Ectodermal cell (in vitro differentiated cells): Measurements from ENCODE around the gene TNS4.

Source experiments
- H3K27ac ChIP-seq: 2 replicates; pipeline ENCODE4 v1.7.0; 2013; ENCODE audit warnings: mild to moderate bottlenecking, low read depth, low read length; ENCODE audit not compliant: insufficient read depth, poor library complexity, severe bottlenecking
- H3K27me3 ChIP-seq: 2 replicates; pipeline ENCODE4 v1.7.0; 2013; ENCODE audit warnings: mild to moderate bottlenecking, low read length; ENCODE audit not compliant: insufficient read depth, control insufficient read depth, poor library complexity, severe bottlenecking
- H3K36me3 ChIP-seq: one replicate; pipeline ENCODE4 v1.7.0; 2013; ENCODE audit warnings: low read length; ENCODE audit not compliant: control insufficient read depth, insufficient read depth
- H3K4me1 ChIP-seq: one replicate; pipeline ENCODE4 v1.7.0; 2013; ENCODE audit warnings: low read length; ENCODE audit not compliant: control insufficient read depth, insufficient read depth
- H3K4me3 ChIP-seq: 2 replicates; pipeline ENCODE4 v1.7.0; 2013; ENCODE audit warnings: low read depth, low read length, control low read depth; ENCODE audit not compliant: insufficient read depth
- H3K9me3 ChIP-seq: 2 replicates; pipeline ENCODE4 v1.7.0; 2013; ENCODE audit warnings: mild to moderate bottlenecking, low read length, moderate library complexity; ENCODE audit not compliant: control insufficient read depth
- WGBS, 2 experiments: methylation state at CpG; one replicate each; pipeline ENCODE4 v1.1.7; 2013; ENCODE audit warnings: missing lambda C conversion rate in 2 of 2; 5-methylcytosine and 5-hydroxymethylcytosine counted together

Gene TNS4

DNA sequence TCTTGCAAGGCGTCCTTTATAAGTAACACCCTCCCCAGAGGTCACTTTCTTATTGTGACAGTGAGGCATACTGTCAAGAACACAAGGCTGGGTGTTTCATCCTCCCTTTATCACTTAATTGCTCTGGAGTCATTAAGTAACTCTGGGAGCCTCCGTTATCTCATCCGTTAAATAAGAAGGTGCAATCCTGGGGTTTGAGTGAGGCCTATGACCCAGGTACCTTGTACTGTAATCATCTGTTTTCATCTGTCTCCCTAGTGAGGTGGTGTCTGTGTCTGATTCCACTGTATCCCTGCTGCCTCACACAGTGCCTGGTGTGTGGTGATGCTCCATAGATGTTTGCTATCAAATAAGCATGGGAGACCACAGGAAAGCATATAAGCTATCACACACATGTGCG lies 17.7 kb downstream of the TNS4 start:
- 90 to 93% methylated on average over 4 of the region's 4 CpGs for WGBS, 2 experiments

DNA sequence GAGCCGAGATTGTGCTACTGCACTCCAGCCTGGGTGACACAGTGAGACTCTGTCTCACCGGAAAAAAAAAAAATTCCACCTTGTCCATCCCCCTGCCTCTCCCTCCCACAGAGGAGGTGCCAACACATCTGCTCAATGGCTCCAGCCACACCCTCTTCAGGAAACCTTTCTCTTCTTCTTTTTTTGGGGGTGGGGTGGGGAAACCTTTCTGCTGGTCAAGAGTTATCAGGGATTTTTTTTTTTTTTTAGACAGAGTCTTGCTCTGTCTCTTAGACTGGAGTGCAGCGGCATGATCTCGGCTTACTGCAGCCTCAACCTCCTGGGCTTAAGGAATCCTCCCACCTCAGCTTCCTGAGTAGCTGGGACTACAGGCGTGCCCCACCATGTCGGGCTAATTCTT lies 18.7 kb downstream of the TNS4 start:
- Histone ChIP-seq H3K4me3 (no peak overlapping the region), H3K4me1 (peaks cover 7% of the 10 kb centered on the region), H3K27ac (no peak overlapping the region), H3K36me3 (no peaks in the 10 kb centered on the region), H3K9me3 (no peaks in the 10 kb centered on the region), H3K27me3 (no peaks in the 10 kb centered on the region)
- 88 to 90% methylated on average over 6 of the region's 6 CpGs for WGBS, 2 experiments

More for the DNA sequence above, 17.7 kb downstream of the TNS4 start:
- H3K9me3 ChIP-seq, result no peaks in the 10 kb centered on the region
- no peaks in the 10 kb centered on the region for H3K36me3 ChIP-seq
- H3K27me3 ChIP-seq, result no peaks in the 10 kb centered on the region
- no peak overlapping the region for H3K4me3 ChIP-seq
- no peak overlapping the region for H3K27ac ChIP-seq
- peaks cover 7% of the 10 kb centered on the region for H3K4me1 ChIP-seq

DNA sequence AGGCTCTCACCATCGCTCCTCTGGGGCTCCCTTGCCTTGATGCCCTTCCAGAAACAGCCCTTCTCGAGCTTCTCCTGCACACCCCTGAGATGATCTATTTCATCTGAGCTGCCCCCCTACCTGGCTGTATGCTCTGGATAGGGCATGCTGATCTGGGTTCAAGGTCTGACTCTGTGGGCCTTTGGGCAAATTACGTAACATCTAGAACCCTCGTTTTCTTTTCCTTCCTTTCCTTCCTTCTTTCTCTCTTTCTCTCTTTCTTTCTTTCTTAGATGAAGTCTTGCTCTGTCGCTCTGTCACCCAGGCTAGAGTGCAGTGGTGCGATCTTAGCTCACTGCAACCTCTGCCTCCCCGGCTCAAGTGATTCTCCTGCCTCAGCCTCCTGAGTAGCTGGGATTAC lies 20.3 kb downstream of the TNS4 start:
- Histone ChIP-seq H3K4me1 (peaks cover 3% of the 10 kb centered on the region), H3K36me3 (no peaks in the 10 kb centered on the region), H3K27ac (no peak overlapping the region), H3K4me3 (no peak overlapping the region), H3K27me3 (no peaks in the 10 kb centered on the region), H3K9me3 (no peaks in the 10 kb centered on the region)
- WGBS, 2 experiments, result 73 to 82% methylated on average over 7 of the region's 7 CpGs

DNA sequence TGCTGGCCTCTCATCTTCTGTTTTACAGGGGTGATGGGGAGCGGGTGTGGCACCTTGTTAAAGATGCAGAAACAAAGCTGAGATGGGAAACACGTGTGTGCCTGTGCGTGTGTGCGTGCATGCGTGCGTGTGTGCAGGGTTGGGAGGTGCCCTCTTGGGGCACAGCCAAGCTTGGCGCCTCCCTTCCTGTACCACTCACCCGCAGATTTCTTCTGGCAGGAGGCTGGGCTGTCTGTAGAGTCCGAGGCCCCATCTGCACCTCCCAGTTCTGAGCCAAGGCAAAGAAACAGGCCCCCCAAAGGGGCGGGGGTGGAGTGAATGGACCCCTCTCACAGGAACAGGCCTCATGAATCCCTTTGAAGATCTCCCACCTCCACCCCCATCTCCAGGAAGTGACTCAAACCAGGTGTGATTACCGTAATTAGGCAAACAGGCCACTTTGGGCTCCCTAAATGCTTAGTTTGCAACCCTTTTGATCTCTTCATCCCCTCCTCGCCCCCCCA lies 20.9 kb downstream of the TNS4 start:
- Histone ChIP-seq H3K4me3 (no peak overlapping the region), H3K27ac (no peak overlapping the region), H3K9me3 (no peaks in the 10 kb centered on the region), H3K36me3 (no peaks in the 10 kb centered on the region), H3K4me1 (no peaks in the 10 kb centered on the region), H3K27me3 (no peaks in the 10 kb centered on the region)
- 74 to 78% methylated on average over 12 of the region's 12 CpGs for WGBS, 2 experiments

DNA sequence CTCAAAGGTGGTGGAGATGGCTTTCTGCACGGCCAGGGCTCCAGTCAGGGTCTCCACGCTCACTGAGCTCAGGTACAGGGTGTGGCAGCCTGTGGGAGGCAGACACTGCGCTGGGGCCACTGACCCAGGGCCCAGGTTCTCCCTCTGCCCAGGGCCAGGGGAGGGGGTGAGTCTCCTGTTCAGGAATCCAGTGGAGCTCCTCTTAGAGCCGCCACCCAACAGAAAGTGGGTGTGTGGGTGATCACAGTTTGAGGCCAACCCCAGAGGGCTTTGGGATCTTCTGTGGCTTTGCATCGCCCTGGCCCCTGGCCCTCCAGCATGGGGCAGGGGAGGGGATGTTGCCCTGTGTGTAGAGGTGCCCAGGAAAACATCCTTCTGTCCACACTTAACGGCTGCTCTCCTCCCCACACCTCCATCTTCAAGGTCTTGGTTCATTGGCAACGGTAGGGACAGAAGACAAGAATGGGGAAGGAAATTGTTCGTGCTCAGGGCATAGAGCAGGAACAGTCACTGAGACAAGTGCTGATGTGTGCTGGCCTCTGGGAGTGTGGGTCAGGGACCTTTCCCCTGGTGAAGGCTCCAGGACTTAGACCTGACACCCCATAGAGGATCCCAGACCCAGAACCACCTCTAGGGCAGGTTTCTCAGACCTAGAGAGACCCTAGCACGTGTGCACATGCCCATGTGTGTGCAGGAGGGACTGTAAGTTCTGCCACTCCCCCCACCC lies 21.5 kb downstream of the TNS4 start:
- Histone ChIP-seq H3K4me1 (no peaks in the 10 kb centered on the region), H3K4me3 (no peak overlapping the region), H3K27ac (no peak overlapping the region), H3K36me3 (no peaks in the 10 kb centered on the region), H3K9me3 (no peaks in the 10 kb centered on the region), H3K27me3 (no peaks in the 10 kb centered on the region)
- 90 to 91% methylated on average over 9 of the region's 9 CpGs for WGBS, 2 experiments

DNA sequence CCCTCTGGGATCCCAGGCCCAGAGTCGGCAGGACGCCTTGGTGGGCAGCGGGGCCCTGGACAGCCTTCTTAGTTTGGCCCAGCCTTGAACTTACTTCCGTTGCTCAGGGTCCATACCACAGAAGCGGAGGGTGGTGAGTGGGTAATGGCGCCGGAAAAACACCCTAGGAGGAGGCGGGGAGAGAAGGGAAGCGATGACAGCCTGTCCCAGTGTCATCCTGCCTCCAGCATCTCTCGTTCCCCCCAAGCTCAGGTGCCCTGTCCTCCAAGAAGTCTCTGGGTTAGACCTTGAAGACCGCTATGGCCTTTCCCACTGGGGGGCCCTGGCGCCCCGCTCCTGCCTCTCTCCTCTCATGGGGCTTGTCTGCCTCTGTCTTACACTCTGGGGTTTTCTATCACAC lies 22.9 kb downstream of the TNS4 start:
- Histone ChIP-seq H3K9me3 (no peaks in the 10 kb centered on the region), H3K27ac (no peak overlapping the region), H3K27me3 (no peaks in the 10 kb centered on the region), H3K4me1 (no peaks in the 10 kb centered on the region), H3K36me3 (no peaks in the 10 kb centered on the region), H3K4me3 (no peak overlapping the region)
- WGBS, 2 experiments, result 83 to 86% methylated on average over 13 of the region's 13 CpGs

DNA sequence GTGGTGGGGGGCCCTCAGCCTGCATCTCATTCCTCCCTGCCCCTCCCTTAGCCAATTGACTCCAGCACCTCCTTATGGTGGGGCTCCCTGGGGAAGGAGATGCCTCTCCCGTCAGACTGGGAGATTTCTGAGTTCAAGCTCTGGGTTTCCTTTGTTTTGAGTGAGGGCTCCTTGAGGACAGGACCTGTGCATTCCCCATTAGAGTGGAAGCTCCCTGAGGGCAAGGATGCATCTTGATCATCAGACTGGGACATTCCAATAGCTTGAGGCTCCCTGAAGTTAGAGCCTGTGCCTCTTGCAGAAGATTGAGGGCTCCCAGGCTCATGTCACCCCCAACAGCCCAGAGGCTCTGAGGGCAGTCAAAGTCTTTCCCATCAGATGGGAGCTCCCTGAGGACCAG lies 23.6 kb downstream of the TNS4 start:
- Histone ChIP-seq H3K27me3 (no peaks in the 10 kb centered on the region), H3K4me1 (no peaks in the 10 kb centered on the region), H3K36me3 (no peaks in the 10 kb centered on the region), H3K4me3 (no peak overlapping the region), H3K9me3 (no peaks in the 10 kb centered on the region), H3K27ac (no peak overlapping the region)
- 75 to 83% methylated on average over 1 of the region's 1 CpG for WGBS, 2 experiments

DNA sequence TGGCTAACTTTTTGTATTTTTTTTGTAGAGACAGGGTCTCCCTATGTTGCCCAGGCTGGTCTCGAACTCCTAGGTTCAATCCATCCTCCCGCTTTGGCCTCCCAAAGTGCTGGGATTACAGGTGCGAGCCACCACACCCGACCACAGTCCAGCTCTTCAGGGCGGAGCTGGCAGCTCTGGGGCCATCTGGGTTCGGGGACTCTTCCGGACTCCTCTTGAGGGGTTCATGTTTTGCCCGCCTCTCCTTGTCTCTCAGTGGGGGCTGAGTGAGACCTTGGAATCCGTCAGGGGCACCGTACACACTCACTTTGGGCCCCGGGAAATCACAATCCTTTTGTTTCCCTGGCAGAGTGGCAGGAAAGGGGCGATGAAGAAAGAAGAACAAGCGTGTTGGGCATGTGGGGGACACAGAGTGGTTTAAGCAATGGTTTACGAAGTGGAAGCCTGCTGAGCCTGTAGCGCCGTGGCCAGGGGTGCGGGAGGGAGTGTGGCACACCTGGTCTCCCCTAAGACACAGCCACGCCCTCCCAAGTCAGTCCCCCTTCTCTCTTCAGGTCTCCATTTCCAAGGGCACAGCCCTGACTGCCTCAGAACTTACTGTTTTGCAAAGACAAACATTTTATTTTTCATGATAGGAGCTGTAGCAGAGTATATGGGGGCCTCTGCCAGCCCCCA lies 26.1 kb downstream of the TNS4 start:
- no peaks in the 10 kb centered on the region for H3K9me3 ChIP-seq
- no peak overlapping the region for H3K4me3 ChIP-seq
- WGBS, 2 experiments, result 89 to 94% methylated on average over 18 of the region's 18 CpGs
- no peaks in the 10 kb centered on the region for H3K4me1 ChIP-seq
- H3K27ac ChIP-seq, result no peak overlapping the region
- no peaks in the 10 kb centered on the region for H3K36me3 ChIP-seq
- H3K27me3 ChIP-seq, result no peaks in the 10 kb centered on the region

DNA sequence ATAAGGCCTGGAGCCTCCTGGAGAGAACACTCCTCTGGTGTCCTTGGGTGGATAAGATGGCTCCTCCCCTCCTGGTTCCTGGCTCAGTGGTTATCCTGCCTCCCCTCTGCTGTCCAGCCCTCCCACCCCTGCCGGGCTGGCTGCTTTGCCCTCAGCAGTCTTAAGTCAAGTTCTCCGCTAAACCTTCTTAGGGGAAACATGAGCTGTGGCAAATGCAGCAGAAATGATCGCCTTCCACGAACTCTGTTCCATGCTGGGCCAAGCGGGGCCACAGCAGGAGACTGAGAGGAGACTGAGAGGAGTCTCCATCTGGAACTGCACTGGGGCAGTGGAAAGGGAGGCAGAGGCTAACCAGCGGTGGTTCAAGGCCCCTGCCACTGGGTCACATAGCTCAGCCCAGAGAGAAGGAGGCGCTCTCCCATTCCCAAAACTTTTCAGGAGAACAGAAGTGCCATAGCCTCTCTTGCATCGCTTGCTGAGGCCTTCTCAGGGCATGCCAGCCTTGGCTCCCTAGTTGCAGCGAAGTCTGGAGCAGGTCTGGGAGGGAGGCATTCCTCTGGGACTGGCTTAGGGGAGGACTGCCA lies 26.9 kb downstream of the TNS4 start:
- no peaks in the 10 kb centered on the region for H3K9me3 ChIP-seq
- no peaks in the 10 kb centered on the region for H3K4me1 ChIP-seq
- no peak overlapping the region for H3K4me3 ChIP-seq
- 79% methylated on average over 9 of the region's 9 CpGs for WGBS, 2 experiments
- no peaks in the 10 kb centered on the region for H3K27me3 ChIP-seq
- H3K36me3 ChIP-seq, result no peaks in the 10 kb centered on the region
- H3K27ac ChIP-seq, result no peak overlapping the region

DNA sequence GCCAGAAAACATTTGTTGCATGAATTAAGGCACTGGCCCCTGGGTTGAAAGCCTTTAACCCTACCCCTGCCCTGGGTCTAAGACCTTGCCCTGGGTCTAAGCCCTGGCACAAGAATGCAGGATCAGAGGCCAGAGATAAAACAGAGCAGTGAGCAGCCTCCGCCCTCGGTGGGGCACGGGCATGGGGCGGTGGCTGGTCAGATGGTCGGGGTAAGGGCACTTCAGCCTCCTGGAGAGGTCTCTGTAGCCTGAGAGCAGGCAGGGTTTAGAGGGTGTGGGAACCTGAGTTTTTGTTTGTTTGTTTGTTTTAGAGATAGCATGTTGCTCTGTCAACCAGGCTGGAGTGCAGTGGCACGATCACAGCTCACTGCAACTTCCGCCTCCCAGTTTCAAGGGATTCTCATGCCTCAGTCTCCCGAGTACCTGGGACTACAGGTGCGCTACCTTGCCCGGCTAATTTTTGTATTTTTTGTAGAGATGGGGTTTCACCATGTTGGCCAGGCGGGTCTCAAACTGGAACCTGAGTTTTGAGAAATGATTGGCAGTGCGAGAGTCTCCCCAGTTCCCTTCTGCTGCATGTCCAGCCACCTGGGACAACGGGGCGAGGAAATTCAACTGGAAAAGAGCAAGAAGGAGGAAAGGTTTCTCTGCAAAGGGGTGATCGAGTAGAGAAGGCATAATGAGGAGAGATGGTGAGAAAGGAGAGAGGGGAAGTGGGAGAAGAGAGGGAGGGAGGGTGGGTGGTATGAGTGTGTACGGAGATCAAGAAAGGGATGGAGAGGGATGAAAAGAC lies 27.7 kb downstream of the TNS4 start:
- H3K4me1 ChIP-seq, result no peaks in the 10 kb centered on the region
- no peaks in the 10 kb centered on the region for H3K36me3 ChIP-seq
- no peak overlapping the region for H3K4me3 ChIP-seq
- no peaks in the 10 kb centered on the region for H3K27me3 ChIP-seq
- no peak overlapping the region for H3K27ac ChIP-seq
- H3K9me3 ChIP-seq, result no peaks in the 10 kb centered on the region
- 83 to 88% methylated on average over 16 of the region's 16 CpGs for WGBS, 2 experiments
